ENCODE results near the gene HOXA4.

The HOXA4 gene

DNA sequence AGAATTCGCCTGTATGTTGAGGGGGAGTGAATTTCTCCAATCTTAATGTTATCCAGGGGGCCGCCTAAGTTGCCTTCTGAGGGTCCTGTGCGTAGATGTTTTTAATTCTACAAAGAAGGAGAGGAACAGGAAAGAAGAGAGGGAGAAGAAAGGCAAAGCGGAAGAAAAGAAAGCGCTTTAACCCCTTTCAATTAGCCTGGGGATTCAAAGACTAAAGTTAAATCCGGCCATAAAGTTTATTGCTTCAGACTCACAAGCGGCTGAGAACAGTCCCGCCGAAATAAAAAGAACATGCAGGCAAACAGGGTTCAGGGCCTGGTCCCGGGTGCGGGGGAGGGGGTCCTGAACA lies 8.4 kb upstream of the HOXA4 start:
- TF ChIP-seq, protein P1, sequence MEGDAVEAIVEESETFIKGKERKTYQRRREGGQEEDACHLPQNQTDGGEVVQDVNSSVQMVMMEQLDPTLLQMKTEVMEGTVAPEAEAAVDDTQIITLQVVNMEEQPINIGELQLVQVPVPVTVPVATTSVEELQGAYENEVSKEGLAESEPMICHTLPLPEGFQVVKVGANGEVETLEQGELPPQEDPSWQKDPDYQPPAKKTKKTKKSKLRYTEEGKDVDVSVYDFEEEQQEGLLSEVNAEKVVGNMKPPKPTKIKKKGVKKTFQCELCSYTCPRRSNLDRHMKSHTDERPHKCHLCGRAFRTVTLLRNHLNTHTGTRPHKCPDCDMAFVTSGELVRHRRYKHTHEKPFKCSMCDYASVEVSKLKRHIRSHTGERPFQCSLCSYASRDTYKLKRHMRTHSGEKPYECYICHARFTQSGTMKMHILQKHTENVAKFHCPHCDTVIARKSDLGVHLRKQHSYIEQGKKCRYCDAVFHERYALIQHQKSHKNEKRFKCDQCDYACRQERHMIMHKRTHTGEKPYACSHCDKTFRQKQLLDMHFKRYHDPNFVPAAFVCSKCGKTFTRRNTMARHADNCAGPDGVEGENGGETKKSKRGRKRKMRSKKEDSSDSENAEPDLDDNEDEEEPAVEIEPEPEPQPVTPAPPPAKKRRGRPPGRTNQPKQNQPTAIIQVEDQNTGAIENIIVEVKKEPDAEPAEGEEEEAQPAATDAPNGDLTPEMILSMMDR (IDR thresholded peaks at IDR 0.05; ENCODE audit: insufficient read depth, low read length): no peak
- TF ChIP-seq SPI1 (IDR thresholded peaks at IDR 0.05; ENCODE audit: borderline replicate concordance, low read depth) (no peak), REST (IDR thresholded peaks at IDR 0.05; ENCODE audit: insufficient replicate concordance, low read depth) (no peak), POLR2AphosphoS5 (IDR thresholded peaks at IDR 0.05; ENCODE audit: low read depth) (no peak), GABPA (IDR thresholded peaks at IDR 0.05; ENCODE audit: low read depth) (no peak)
- Histone ChIP-seq H3K4me3 (replicated peaks; ENCODE audit: insufficient read depth, low read length) (no peak overlapping the region), H3K27ac (replicated peaks) (no peak overlapping the region), H3K27me3 (ENCODE audit: insufficient read depth, poor library complexity, severe bottlenecking) (peaks cover 3% of the 10 kb centered on the region)
- no peak for DNase-seq (ENCODE audit: low read depth in 1 of 2, low spot score in 1 of 2)

GRCh38 chr7:27138472-27138871 lies 7.9 kb upstream of the HOXA4 start:
- Histone ChIP-seq H3K4me3 (replicated peaks; ENCODE audit: insufficient read depth, low read length) (no peak overlapping the region), H3K27ac (replicated peaks) (no peak overlapping the region), H3K27me3 (ENCODE audit: insufficient read depth, poor library complexity, severe bottlenecking) (peaks cover 3% of the 10 kb centered on the region)
- TF ChIP-seq REST (IDR thresholded peaks at IDR 0.05; ENCODE audit: insufficient replicate concordance, low read depth): no peak
- no peak for TF ChIP-seq SPI1 (IDR thresholded peaks at IDR 0.05; ENCODE audit: borderline replicate concordance, low read depth)
- DNase-seq (ENCODE audit: low read depth in 1 of 2, low spot score in 1 of 2): no peak

DNA sequence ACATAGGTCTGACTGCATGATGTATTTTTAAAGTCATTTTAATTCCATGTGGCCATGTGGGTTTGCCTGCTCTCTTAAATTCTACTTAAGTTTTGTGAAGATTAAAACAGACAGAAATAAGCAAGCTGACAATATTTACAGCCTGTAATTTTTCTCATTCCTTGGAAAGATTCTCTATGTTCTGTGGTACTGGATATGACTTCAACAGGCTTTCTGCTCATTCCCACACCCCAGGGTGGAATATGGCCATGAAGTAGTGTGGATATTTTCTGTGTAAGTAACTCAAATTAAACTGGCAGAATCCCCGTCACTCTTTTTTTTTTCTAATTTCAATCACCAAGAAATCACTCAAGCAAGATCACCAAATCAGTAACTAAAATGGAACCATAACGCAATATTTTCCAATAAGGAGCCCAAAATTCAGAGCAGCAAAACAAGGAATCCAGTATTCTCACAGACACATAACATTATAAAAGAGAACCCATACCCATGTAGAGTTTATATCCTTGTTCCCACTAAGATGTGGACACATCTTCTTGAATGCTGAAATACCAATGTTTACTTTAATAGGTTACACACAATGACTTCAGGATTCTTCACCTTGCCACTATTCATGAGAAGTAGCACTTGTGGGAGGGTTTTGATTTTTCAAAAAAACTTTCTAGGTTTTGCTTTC lies 7.2 kb upstream of the HOXA4 start:
- Histone ChIP-seq H3K4me3 (replicated peaks; ENCODE audit: insufficient read depth, low read length) (no peak overlapping the region), H3K27ac (replicated peaks) (peak overlapping the region; percentile 33; the same call in 1 of the 2 replicates), H3K27me3 (ENCODE audit: insufficient read depth, poor library complexity, severe bottlenecking) (peaks cover 3% of the 10 kb centered on the region)
- TF ChIP-seq, protein P1 (IDR thresholded peaks at IDR 0.05; ENCODE audit: insufficient read depth, low read length): no peak
- no peak for TF ChIP-seq POLR2AphosphoS5 (IDR thresholded peaks at IDR 0.05; ENCODE audit: low read depth)
- no peak for TF ChIP-seq SPI1 (IDR thresholded peaks at IDR 0.05; ENCODE audit: borderline replicate concordance, low read depth)
- no peak for TF ChIP-seq GABPA (IDR thresholded peaks at IDR 0.05; ENCODE audit: low read depth)
- DNase-seq (ENCODE audit: low read depth in 1 of 2, low spot score in 1 of 2): no peak

- Histone ChIP-seq H3K27ac (replicated peaks) (no peak overlapping the region), H3K4me3 (replicated peaks; ENCODE audit: insufficient read depth, low read length) (no peak overlapping the region), H3K27me3 (ENCODE audit: insufficient read depth, poor library complexity, severe bottlenecking) (peaks cover 3% of the 10 kb centered on the region)
- no peak for TF ChIP-seq SPI1 (IDR thresholded peaks at IDR 0.05; ENCODE audit: borderline replicate concordance, low read depth)
- no peak for TF ChIP-seq POLR2AphosphoS5 (IDR thresholded peaks at IDR 0.05; ENCODE audit: low read depth)
- TF ChIP-seq GABPA (IDR thresholded peaks at IDR 0.05; ENCODE audit: low read depth): no peak
- TF ChIP-seq REST (IDR thresholded peaks at IDR 0.05; ENCODE audit: insufficient replicate concordance, low read depth): no peak
- TF ChIP-seq, protein P1 (IDR thresholded peaks at IDR 0.05; ENCODE audit: insufficient read depth, low read length): no peak
- peak in 1 of 2 experiments; percentile 55 for DNase-seq (ENCODE audit: low read depth in 1 of 2, low spot score in 1 of 2)
Measured at GRCh38 chr7:27134392-27134791, 3.8 kb upstream of the HOXA4 start.

All from HL-60 (cell line).